SK-N-SH (cell line): ENCODE results near the gene TMUB1. TPM values are rescaled to one million over a fixed set of nuclear protein-coding genes. Genes with fewer than 3 reads are reported as not detected.

ENCODE experiments used
- CTCF ChIA-PET: fragments of 300-600, 350-600 bp; formaldehyde crosslinking; extraction: SDS; loops from one replicate; lab custom pipeline; 2021; lab: Yijun Ruan, JAX
- POLR2A ChIA-PET: fragments of 350-600 bp; sonication (Branson Sonifier 250); formaldehyde crosslinking; extraction: SDS; loops from one replicate; lab custom pipeline; 2020; ENCODE audit warnings: antibody characterized with exemption, inconsistent platforms; lab: Yijun Ruan, JAX
- DNase-seq: peaks from one replicate; pipeline ENCODE4 v3.0.0; 2012
- H2AFZ ChIP-seq: fragments of 200-600 bp; sonication (generic); 2 replicates; pipeline ENCODE4 v1.8.1; 2016; ENCODE audit warnings: antibody characterized with exemption, mild to moderate bottlenecking, low read depth
- H3F3A ChIP-seq: fragments of 200-600 bp; sonication (generic); replicated peaks from 2 replicates; pipeline ENCODE3; 2016; ENCODE audit warnings: antibody characterized with exemption, mild to moderate bottlenecking; ENCODE audit not compliant: insufficient read depth
- H3K27ac ChIP-seq, 2 experiments: fragments of 200-500 bp in 1 of 2; fragments of 200-600 bp in 1 of 2; sonication (Bioruptor generic) in 1 of 2; sonication (generic), shearing (Covaris generic) in 1 of 2; 2 replicates each; pipeline versions ENCODE4 v1.5.1 to v1.6.1; 2014 to 2016; ENCODE audit warnings: low read depth in 2 of 2, inconsistent platforms in 1 of 2, low read length in 1 of 2, mild to moderate bottlenecking in 1 of 2, mixed read lengths in 1 of 2
- H3K27me3 ChIP-seq: fragments of 200-600 bp; sonication (generic), shearing (Covaris generic); 2 replicates; pipeline ENCODE4 v1.6.1; 2016; ENCODE audit warnings: mixed run types; ENCODE audit not compliant: insufficient read depth
- H3K36me3 ChIP-seq, 2 experiments: fragments of 200-500 bp in 1 of 2; fragments of 200-600 bp in 1 of 2; sonication (Bioruptor generic) in 1 of 2; sonication (generic) in 1 of 2; replicated peaks in 1 of 2; 2 replicates each; pipeline versions ENCODE3 to v1.5.1; 2014 to 2016; ENCODE audit warnings: low read length in 1 of 2, mild to moderate bottlenecking in 1 of 2; ENCODE audit not compliant: insufficient read depth in 2 of 2, control insufficient read depth in 1 of 2
- H3K4me1 ChIP-seq, 2 experiments: fragments of 200-500 bp in 1 of 2; fragments of 200-600 bp in 1 of 2; sonication (Bioruptor generic) in 1 of 2; sonication (generic), shearing (Covaris generic) in 1 of 2; 2 replicates each; pipeline versions ENCODE4 v1.5.1 to v1.6.1; 2014 to 2016; ENCODE audit warnings: low read depth in 1 of 2, low read length in 1 of 2, mixed run types in 1 of 2; ENCODE audit not compliant: insufficient read depth in 2 of 2, control insufficient read depth in 1 of 2
- H3K4me2 ChIP-seq: fragments of 200-600 bp; sonication (generic), shearing (Covaris generic); 2 replicates; pipeline ENCODE4 v1.6.1; 2017; ENCODE audit warnings: mixed run types
- H3K4me3 ChIP-seq, 2 experiments: fragments of 200-500 bp in 1 of 2; fragments of 200-600 bp in 1 of 2; sonication (Bioruptor generic) in 1 of 2; sonication (generic), shearing (Covaris generic) in 1 of 2; 2 replicates each; pipeline versions ENCODE4 v1.5.1 to v1.8.1; 2014 to 2016; ENCODE audit warnings: low read depth in 2 of 2, inconsistent platforms in 1 of 2, low read length in 1 of 2, mild to moderate bottlenecking in 1 of 2, mixed read lengths in 1 of 2, moderate library complexity in 1 of 2
- H3K79me2 ChIP-seq: fragments of 200-600 bp; sonication (generic); 2 replicates; pipeline ENCODE4 v1.8.1; 2017; ENCODE audit warnings: mild to moderate bottlenecking; ENCODE audit not compliant: insufficient read depth
- H3K9ac ChIP-seq: fragments of 200-600 bp; sonication (generic); 2 replicates; pipeline ENCODE4 v1.6.1; 2017; ENCODE audit warnings: mixed run types
- H3K9me2 ChIP-seq: fragments of 200-600 bp; sonication (generic); 2 replicates; pipeline ENCODE4 v1.6.1; 2017; ENCODE audit warnings: mixed run types
- H3K9me3 ChIP-seq: fragments of 200-600 bp; sonication (generic); 2 replicates; pipeline ENCODE4 v1.6.1; 2017; ENCODE audit warnings: mixed run types, mild to moderate bottlenecking, moderate library complexity
- H4K20me1 ChIP-seq: fragments of 200-600 bp; sonication (generic); 2 replicates; pipeline ENCODE4 v1.6.1; 2017; ENCODE audit warnings: mild to moderate bottlenecking, mixed run types; ENCODE audit not compliant: insufficient read depth
- CHD2 ChIP-seq: fragments of 150-350 bp; IDR thresholded peaks from 2 replicates; pipeline ENCODE4 v1.6.1; 2018; ENCODE audit warnings: low read length; ENCODE audit not compliant: partially characterized antibody
- EP300 ChIP-seq, 2 experiments: IDR thresholded peaks; 2 replicates each; pipeline versions ENCODE4 v1.4.0 to v1.6.1; 2012; ENCODE audit warnings: borderline replicate concordance in 1 of 2, low read depth in 1 of 2, low read length in 1 of 2
- EZH2phosphoT487 ChIP-seq: fragments of 200-600 bp; sonication (generic); IDR thresholded peaks from 2 replicates; pipeline ENCODE4 v1.6.1; 2017; ENCODE audit warnings: low read depth, mixed run types, mild to moderate bottlenecking, antibody characterized with exemption, moderate library complexity, borderline replicate concordance
- FOSL2 ChIP-seq: IDR thresholded peaks from 2 replicates; pipeline ENCODE4 v1.4.0; 2012; ENCODE audit warnings: low read depth, mild to moderate bottlenecking, moderate library complexity, borderline replicate concordance
- MEF2A ChIP-seq: IDR thresholded peaks from 2 replicates; pipeline ENCODE4 v1.4.0; 2012; ENCODE audit warnings: low read depth, borderline replicate concordance
- MXI1 ChIP-seq: IDR thresholded peaks from 2 replicates; pipeline ENCODE4 v1.6.1; 2012; ENCODE audit warnings: mild to moderate bottlenecking, low read depth, low read length, improper control_type of control experiment
- NFIC ChIP-seq: IDR thresholded peaks from 2 replicates; pipeline ENCODE4 v1.4.0; 2012; ENCODE audit warnings: borderline replicate concordance
- NRF1 ChIP-seq: IDR thresholded peaks from 2 replicates; pipeline ENCODE4 v1.6.1; 2012; ENCODE audit warnings: low read depth, mild to moderate bottlenecking, low read length
- PBX3 ChIP-seq: IDR thresholded peaks from 2 replicates; pipeline ENCODE4; 2012
- RCOR1 ChIP-seq: fragments of 150-350 bp; IDR thresholded peaks from 2 replicates; pipeline ENCODE4 v1.6.1; 2017; ENCODE audit warnings: antibody characterized with exemption, low read length
- RFX5 ChIP-seq: IDR thresholded peaks from 2 replicates; pipeline ENCODE4 v1.6.1; 2012; ENCODE audit warnings: mild to moderate bottlenecking, improper control_type of control experiment, low read length
- RXRA ChIP-seq: IDR thresholded peaks from 2 replicates; pipeline ENCODE4 v1.4.0; 2012; ENCODE audit warnings: low read depth, mild to moderate bottlenecking, borderline replicate concordance
- SMC3 ChIP-seq: IDR thresholded peaks from 2 replicates; pipeline ENCODE4 v1.6.1; 2012; ENCODE audit warnings: low read depth, low read length, improper control_type of control experiment
- TCF12 ChIP-seq: IDR thresholded peaks from 2 replicates; pipeline ENCODE4 v1.4.0; 2012
- TEAD4 ChIP-seq: IDR thresholded peaks from 2 replicates; pipeline ENCODE4 v1.4.0; 2012; ENCODE audit warnings: mild to moderate bottlenecking, borderline replicate concordance; ENCODE audit not compliant: insufficient read depth
- WGBS: methylation state at CpG from one replicate; pipeline ENCODE4 v1.1.6; 2017; ENCODE audit warnings: low lambda C conversion rate; 5-methylcytosine and 5-hydroxymethylcytosine counted together
- polyA plus RNA-seq, 3 experiments: library from polyadenylated mRNA; depleted of rRNA; stranded (reverse); fragments of >200 nt; gene quantifications; 2 replicates each; pipeline ENCODE4 v1.2.3, GENCODE V29; 2012
- TF ChIP-seq, protein P1 (sequence below): fragments of 150-350 bp; IDR thresholded peaks from 2 replicates; pipeline ENCODE4 v1.6.1; 2017; ENCODE audit warnings: antibody characterized with exemption, low read length, low read depth, borderline replicate concordance
- TF ChIP-seq, protein P2 (sequence below): IDR thresholded peaks from 2 replicates; pipeline ENCODE4 v1.4.0; 2012; ENCODE audit warnings: low read depth, borderline replicate concordance

TMUB1 gene
- polyA plus RNA-seq, 1 of the 3 experiments (the other 2 are of a cell fraction), result 60.6 TPM

DNA sequence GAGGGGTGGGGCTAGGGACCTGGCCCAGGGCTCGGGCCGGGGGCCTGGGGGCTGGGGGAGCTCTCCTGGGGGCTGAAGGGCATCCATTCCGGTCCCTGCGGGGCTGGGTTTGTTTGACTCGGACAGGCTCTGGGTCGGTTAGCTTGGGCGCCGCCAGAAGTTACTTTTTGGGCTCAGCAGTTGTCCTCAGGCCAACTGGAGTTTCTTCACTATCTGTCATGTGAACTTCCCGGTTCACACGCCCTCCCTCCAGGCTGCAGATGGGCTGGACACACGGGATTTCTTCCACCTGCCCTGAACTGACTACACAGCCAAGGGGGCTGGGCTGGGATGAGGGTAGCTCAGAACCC, 20.1 kb downstream of the TMUB1 start:
- no peaks in the 10 kb centered on the region for H3K27me3 ChIP-seq
- ChIA-PET POLR2A (no interaction called here), CTCF (interaction anchor here (1.0 to 12.2 kb wide), 10 partner anchors 13 to 164 kb away, joined by 3 to 126 read pairs (median 4); partner anchors contain the start of genes FASTK and TMUB1)
- no peaks in the 10 kb centered on the region for H3K9me3 ChIP-seq
- WGBS, result 64% methylated on average over 8 of the region's 11 CpGs
- no peak overlapping the region for H3K9ac ChIP-seq
- no peak overlapping the region for H3K27ac ChIP-seq
- TF ChIP-seq TEAD4 (no peak), MEF2A (no peak), SMC3 (no peak), RXRA (no peak), NFIC (no peak), CHD2 (no peak), EP300 (IDR thresholded peaks at IDR 0.05; ENCODE audit: borderline replicate concordance in 1 of 2, low read depth in 1 of 2, low read length in 1 of 2) (no peak), MXI1 (no peak), PBX3 (no peak), TCF12 (no peak), EZH2phosphoT487 (no peak), FOSL2 (no peak), NRF1 (no peak), RFX5 (no peak), RCOR1 (no peak)
- TF ChIP-seq, protein P1, sequence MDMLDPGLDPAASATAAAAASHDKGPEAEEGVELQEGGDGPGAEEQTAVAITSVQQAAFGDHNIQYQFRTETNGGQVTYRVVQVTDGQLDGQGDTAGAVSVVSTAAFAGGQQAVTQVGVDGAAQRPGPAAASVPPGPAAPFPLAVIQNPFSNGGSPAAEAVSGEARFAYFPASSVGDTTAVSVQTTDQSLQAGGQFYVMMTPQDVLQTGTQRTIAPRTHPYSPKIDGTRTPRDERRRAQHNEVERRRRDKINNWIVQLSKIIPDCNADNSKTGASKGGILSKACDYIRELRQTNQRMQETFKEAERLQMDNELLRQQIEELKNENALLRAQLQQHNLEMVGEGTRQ, result no peak
- TF ChIP-seq, protein P2, sequence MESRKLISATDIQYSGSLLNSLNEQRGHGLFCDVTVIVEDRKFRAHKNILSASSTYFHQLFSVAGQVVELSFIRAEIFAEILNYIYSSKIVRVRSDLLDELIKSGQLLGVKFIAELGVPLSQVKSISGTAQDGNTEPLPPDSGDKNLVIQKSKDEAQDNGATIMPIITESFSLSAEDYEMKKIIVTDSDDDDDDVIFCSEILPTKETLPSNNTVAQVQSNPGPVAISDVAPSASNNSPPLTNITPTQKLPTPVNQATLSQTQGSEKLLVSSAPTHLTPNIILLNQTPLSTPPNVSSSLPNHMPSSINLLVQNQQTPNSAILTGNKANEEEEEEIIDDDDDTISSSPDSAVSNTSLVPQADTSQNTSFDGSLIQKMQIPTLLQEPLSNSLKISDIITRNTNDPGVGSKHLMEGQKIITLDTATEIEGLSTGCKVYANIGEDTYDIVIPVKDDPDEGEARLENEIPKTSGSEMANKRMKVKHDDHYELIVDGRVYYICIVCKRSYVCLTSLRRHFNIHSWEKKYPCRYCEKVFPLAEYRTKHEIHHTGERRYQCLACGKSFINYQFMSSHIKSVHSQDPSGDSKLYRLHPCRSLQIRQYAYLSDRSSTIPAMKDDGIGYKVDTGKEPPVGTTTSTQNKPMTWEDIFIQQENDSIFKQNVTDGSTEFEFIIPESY, result no peak
- peaks cover 40 to 53% of the 10 kb centered on the region in 2 experiments for H3K36me3 ChIP-seq
- peaks cover 40% of the 10 kb centered on the region for H4K20me1 ChIP-seq
- peaks cover 67% of the 10 kb centered on the region for H3K79me2 ChIP-seq
- H3K4me3 ChIP-seq, result no peak overlapping the region
- H3K4me1 ChIP-seq, result peaks cover 24 to 32% of the 10 kb centered on the region in 2 experiments
- no peak overlapping the region for H3K4me2 ChIP-seq
- no peak for DNase-seq
- H2AFZ ChIP-seq, result no peak overlapping the region
- no peaks in the 10 kb centered on the region for H3K9me2 ChIP-seq
- H3F3A ChIP-seq, result no peaks in the 10 kb centered on the region
